Calu3 (cell line): ENCODE data around the gene CPSF4L. TPM values are rescaled to one million over a fixed set of nuclear protein-coding genes. Genes with fewer than 3 reads are reported as not detected.

Source experiments
- BruUV-seq: library from RNA; stranded (reverse); fragments of 400-500 nt; replicated peaks from 2 replicates; lab custom pipeline; 2021; lab: Mats Ljungman, UMichigan
- CTCF ChIA-PET: fragments of 300-600 bp; sonication (Branson Sonifier 250); formaldehyde crosslinking; loops from one replicate; lab custom pipeline; 2022; ENCODE audit warnings: antibody characterized with exemption; lab: Charles Lee
- DNase-seq: peaks from one replicate; pipeline ENCODE4 v3.0.0; 2022
- H3K27ac Mint-ChIP-seq: one replicate; pipeline ENCODE4 v1.8.0; 2022; ENCODE audit warnings: mixed read lengths; ENCODE audit not compliant: unreplicated experiment
- H3K27me3 Mint-ChIP-seq: one replicate; pipeline ENCODE4 v1.8.0; 2022; ENCODE audit warnings: mixed read lengths; ENCODE audit not compliant: unreplicated experiment
- H3K36me3 Mint-ChIP-seq: one replicate; pipeline ENCODE4 v1.8.0; 2022; ENCODE audit warnings: mild to moderate bottlenecking, moderate library complexity, mixed read lengths; ENCODE audit not compliant: insufficient read depth, unreplicated experiment
- H3K4me1 Mint-ChIP-seq: one replicate; pipeline ENCODE4 v1.8.0; 2022; ENCODE audit warnings: mild to moderate bottlenecking, low read depth, mixed read lengths; ENCODE audit not compliant: unreplicated experiment
- H3K4me3 Mint-ChIP-seq: one replicate; pipeline ENCODE4 v1.8.0; 2022; ENCODE audit warnings: mild to moderate bottlenecking, low read depth, moderate library complexity, mixed read lengths; ENCODE audit not compliant: unreplicated experiment
- H3K9me3 Mint-ChIP-seq: one replicate; pipeline ENCODE4 v1.8.0; 2022; ENCODE audit warnings: low read depth, mixed read lengths; ENCODE audit not compliant: unreplicated experiment
- intact Hi-C: fragments of 100-400 bp; cut with micrococcal nuclease; formaldehyde crosslinking; loops from one replicate; pipeline ENCODE4 v1.10.0; 2022; ENCODE audit not compliant: unreplicated experiment
- total RNA-seq: library from RNA; stranded (reverse); gene quantifications from 2 replicates; pipeline ENCODE4 v1.2.3, GENCODE V29; 2022
- TF ChIP-seq, protein P1 (sequence below): fragments of 200-600 bp; IDR thresholded peaks from one replicate; pipeline ENCODE4 v1.8.0; 2022; ENCODE audit warnings: antibody characterized with exemption; ENCODE audit not compliant: unreplicated experiment

The CPSF4L gene
- total RNA-seq, 1 experiment from 2014 or later, result not detected

DNA sequence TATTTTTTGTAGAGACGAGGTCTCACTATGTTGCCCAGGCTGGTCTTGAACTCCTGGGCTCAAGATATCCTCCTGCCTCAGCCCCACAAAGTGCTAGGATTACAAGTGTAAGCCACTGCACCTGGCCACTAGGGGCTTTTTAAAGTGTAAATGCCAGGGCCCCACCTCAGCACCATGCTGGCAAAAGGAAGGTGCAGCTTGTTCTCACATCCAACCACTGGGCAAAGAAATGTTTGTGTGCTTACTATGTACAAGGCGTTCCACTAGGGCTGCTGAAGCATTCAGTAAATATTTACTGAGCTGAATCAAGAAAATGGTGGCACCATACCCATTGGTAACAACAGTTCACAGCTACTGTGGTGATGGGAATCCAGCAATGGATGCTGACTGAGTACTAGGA is 46.2 kb downstream of the CPSF4L start:
- BruUV-seq, result no TSS peak
- Mint-ChIP-seq H3K27me3 (no peaks in the 10 kb centered on the region), H3K27ac (no peak overlapping the region), H3K9me3 (no peaks in the 10 kb centered on the region), H3K36me3 (peaks cover 26% of the 10 kb centered on the region), H3K4me3 (no peak overlapping the region), H3K4me1 (peaks cover 8% of the 10 kb centered on the region)
- TF ChIP-seq, protein P1, sequence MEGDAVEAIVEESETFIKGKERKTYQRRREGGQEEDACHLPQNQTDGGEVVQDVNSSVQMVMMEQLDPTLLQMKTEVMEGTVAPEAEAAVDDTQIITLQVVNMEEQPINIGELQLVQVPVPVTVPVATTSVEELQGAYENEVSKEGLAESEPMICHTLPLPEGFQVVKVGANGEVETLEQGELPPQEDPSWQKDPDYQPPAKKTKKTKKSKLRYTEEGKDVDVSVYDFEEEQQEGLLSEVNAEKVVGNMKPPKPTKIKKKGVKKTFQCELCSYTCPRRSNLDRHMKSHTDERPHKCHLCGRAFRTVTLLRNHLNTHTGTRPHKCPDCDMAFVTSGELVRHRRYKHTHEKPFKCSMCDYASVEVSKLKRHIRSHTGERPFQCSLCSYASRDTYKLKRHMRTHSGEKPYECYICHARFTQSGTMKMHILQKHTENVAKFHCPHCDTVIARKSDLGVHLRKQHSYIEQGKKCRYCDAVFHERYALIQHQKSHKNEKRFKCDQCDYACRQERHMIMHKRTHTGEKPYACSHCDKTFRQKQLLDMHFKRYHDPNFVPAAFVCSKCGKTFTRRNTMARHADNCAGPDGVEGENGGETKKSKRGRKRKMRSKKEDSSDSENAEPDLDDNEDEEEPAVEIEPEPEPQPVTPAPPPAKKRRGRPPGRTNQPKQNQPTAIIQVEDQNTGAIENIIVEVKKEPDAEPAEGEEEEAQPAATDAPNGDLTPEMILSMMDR, result no peak
- CTCF ChIA-PET, result no interaction called here
- DNase-seq, result no peak
- intact Hi-C loops, result no loop called here

DNA sequence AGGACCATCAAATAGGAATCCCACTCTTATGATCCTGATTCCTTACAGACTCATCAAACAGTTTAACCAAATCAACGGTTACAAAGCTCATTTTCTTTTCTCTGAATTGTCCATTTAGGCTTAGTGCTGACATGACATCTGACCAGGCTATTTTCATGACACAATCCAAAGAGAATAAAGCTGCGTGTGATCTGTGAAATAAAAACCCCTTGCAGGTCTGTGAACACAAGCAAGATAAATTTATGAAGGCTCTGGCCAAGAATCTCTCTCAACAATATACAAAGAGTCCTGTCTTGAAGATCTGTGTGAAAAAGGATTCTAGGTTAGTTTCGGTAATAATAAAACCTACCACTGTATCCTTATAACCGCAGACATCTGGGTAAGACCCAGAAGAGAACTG is 46.8 kb downstream of the CPSF4L start:
- Mint-ChIP-seq H3K27ac (no peak overlapping the region), H3K27me3 (no peaks in the 10 kb centered on the region), H3K4me3 (no peak overlapping the region), H3K36me3 (peaks cover 27% of the 10 kb centered on the region), H3K4me1 (peaks cover 8% of the 10 kb centered on the region), H3K9me3 (no peaks in the 10 kb centered on the region)
- intact Hi-C loops, result no loop called here
- no TSS peak for BruUV-seq
- CTCF ChIA-PET, result no interaction called here
- DNase-seq, result no peak
- TF ChIP-seq, protein P1, result no peak

DNA sequence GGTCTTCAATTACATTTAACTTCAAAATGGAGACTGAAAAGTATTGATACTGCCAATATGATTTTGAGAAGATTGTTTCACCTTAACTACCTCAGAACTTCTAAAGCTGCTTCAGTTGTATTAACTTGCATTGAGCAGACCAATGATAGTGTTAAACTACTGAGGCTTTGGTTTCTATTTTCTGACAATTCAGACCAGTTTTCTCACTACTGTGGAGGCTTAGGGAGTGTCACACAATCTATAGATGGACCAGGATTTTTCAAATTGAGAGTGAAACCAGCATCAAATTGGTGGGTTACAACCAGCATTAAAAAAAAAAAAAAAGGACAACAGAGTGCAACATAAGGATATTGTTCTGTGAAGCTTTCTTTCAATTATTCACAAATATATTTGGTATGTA is 47.7 kb downstream of the CPSF4L start:
- DNase-seq, result no peak
- Mint-ChIP-seq H3K9me3 (no peaks in the 10 kb centered on the region), H3K27me3 (no peaks in the 10 kb centered on the region), H3K36me3 (peaks cover 27% of the 10 kb centered on the region), H3K4me1 (peaks cover 8% of the 10 kb centered on the region), H3K27ac (no peak overlapping the region), H3K4me3 (no peak overlapping the region)
- TF ChIP-seq, protein P1, result no peak
- CTCF ChIA-PET, result interaction anchor here (0.7 kb wide), 1 partner anchor 64 kb away, joined by 4 read pairs; no protein-coding TSS in a partner anchor
- intact Hi-C loops, result no loop called here
- BruUV-seq, result no TSS peak

DNA sequence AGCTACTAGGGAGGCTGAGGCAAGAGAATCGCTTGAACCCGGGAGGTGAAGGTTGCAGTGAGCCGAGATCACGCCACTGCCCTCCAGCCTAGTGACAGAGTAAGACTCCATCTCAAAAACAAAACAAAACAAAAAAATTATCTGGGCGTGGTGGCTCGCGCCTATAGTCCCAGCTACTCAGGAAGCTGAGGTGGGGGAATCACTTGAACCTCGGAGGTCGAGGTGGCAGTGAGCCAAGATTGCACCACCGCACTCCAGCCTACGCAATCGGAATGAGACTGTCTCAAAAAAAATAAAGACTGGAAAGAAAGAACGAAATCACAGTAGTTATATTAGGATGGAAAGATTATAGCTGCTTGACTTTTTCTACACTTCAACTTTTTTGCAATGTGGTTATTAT is 49.9 kb downstream of the CPSF4L start:
- Mint-ChIP-seq H3K36me3 (peaks cover 39% of the 10 kb centered on the region), H3K27me3 (no peaks in the 10 kb centered on the region), H3K4me1 (peaks cover 8% of the 10 kb centered on the region), H3K4me3 (no peak overlapping the region), H3K9me3 (no peaks in the 10 kb centered on the region), H3K27ac (no peak overlapping the region)
- CTCF ChIA-PET, result no interaction called here
- TF ChIP-seq, protein P1, result no peak
- no TSS peak for BruUV-seq
- DNase-seq, result no peak
- intact Hi-C loops, result no loop called here
